Keratinocyte (primary cell): ENCODE data around the gene ANO2. TPM values are rescaled to one million over a fixed set of nuclear protein-coding genes. Genes with fewer than 3 reads are reported as not detected.

Source experiments
- DNase-seq: peaks from one replicate; pipeline ENCODE4 v3.0.0-alpha.2; 2011; ENCODE audit warnings: low read depth, missing footprints, low spot score
- FAIRE-seq: peaks from 2 replicates; lab custom pipeline; 2011; peaks lifted over from hg19 to GRCh38; lab: Jason Lieb, UNC
- H2AFZ ChIP-seq: 2 replicates; pipeline ENCODE4 v1.6.0; 2012; ENCODE audit warnings: low read length, control low read depth, inconsistent platforms; ENCODE audit not compliant: control insufficient read depth
- H3K27ac ChIP-seq: 2 replicates; pipeline ENCODE4 v1.5.1; 2011; ENCODE audit warnings: low read length; ENCODE audit not compliant: control insufficient read depth, insufficient read depth
- H3K27me3 ChIP-seq: 3 replicates; pipeline ENCODE4 v1.6.0; 2011; ENCODE audit warnings: low read length; ENCODE audit not compliant: control insufficient read depth, insufficient read depth; ENCODE audit errors: extremely low read depth
- H3K36me3 ChIP-seq, 2 experiments: 2 replicates in 1 of 2; 3 replicates in 1 of 2; pipeline ENCODE4 v1.5.1; 2011; ENCODE audit warnings: low read length in 2 of 2, mild to moderate bottlenecking in 1 of 2; ENCODE audit not compliant: control insufficient read depth in 2 of 2, insufficient read depth in 2 of 2; ENCODE audit errors: extremely low read depth in 1 of 2
- H3K4me1 ChIP-seq: 3 replicates; pipeline ENCODE4 v1.5.1; 2011; ENCODE audit warnings: low read length; ENCODE audit not compliant: control insufficient read depth, insufficient read depth; ENCODE audit errors: extremely low read depth
- H3K4me2 ChIP-seq: 3 replicates; pipeline ENCODE4 v1.6.0; 2011; ENCODE audit warnings: low read depth, low read length; ENCODE audit not compliant: control insufficient read depth, insufficient read depth; ENCODE audit errors: extremely low read depth
- H3K4me3 ChIP-seq, 3 experiments: fragments of 200-600 bp in 1 of 3; sonication (generic) in 1 of 3; 2 replicates in 2 of 3; 3 replicates in 1 of 3; pipeline ENCODE4 v1.5.1; 2011 to 2016; ENCODE audit warnings: low read length in 3 of 3, mild to moderate bottlenecking in 3 of 3, control low read depth in 2 of 3, inconsistent platforms in 1 of 3, low read depth in 1 of 3, mixed read lengths in 1 of 3, mixed run types in 1 of 3, moderate library complexity in 1 of 3; ENCODE audit not compliant: control insufficient read depth in 2 of 3, insufficient read depth in 2 of 3; ENCODE audit errors: extremely low read depth in 1 of 3
- H3K79me2 ChIP-seq: 2 replicates; pipeline ENCODE4 v1.6.0; 2012; ENCODE audit warnings: low read length; ENCODE audit not compliant: control insufficient read depth, insufficient read depth
- H3K9ac ChIP-seq: 3 replicates; pipeline ENCODE4 v1.6.0; 2011; ENCODE audit warnings: low read length; ENCODE audit not compliant: control insufficient read depth, insufficient read depth; ENCODE audit errors: extremely low read depth
- H3K9me1 ChIP-seq: 3 replicates; pipeline ENCODE4 v1.6.0; 2011; ENCODE audit warnings: low read length; ENCODE audit not compliant: control insufficient read depth, insufficient read depth; ENCODE audit errors: extremely low read depth
- H3K9me3 ChIP-seq: 2 replicates; pipeline ENCODE4 v1.5.1; 2012; ENCODE audit warnings: low read depth, low read length; ENCODE audit not compliant: control insufficient read depth
- H4K20me1 ChIP-seq: 3 replicates; pipeline ENCODE4 v1.6.0; 2011; ENCODE audit warnings: low read length; ENCODE audit not compliant: control insufficient read depth, insufficient read depth; ENCODE audit errors: extremely low read depth
- CTCF ChIP-seq, 3 experiments: IDR thresholded peaks in 1 of 3; conservative IDR thresholded peaks in 1 of 3; optimal IDR thresholded peaks in 1 of 3; 2 replicates in 2 of 3; 3 replicates in 1 of 3; pipeline versions ENCODE3 to v1.5.1; 2011; ENCODE audit warnings: low read length in 3 of 3, mild to moderate bottlenecking in 3 of 3, moderate library complexity in 2 of 3, control low read depth in 1 of 3, inconsistent platforms in 1 of 3; ENCODE audit not compliant: insufficient read depth in 2 of 3; ENCODE audit errors: extremely low read depth in 1 of 3
- EZH2 ChIP-seq: IDR thresholded peaks from one replicate; pipeline ENCODE4 v1.6.1; 2012; ENCODE audit warnings: inconsistent platforms, mild to moderate bottlenecking, low read length, moderate library complexity
- dilution Hi-C: fragments of 300-500 bp; cut with MboI; formaldehyde crosslinking; loops from one replicate; pipeline ENCODE4 v1.7.0; 2020; ENCODE audit warnings: low sequenced_read_pairs; ENCODE audit not compliant: extremely low pct_ligation_motif_present
- polyA plus RNA-seq, 5 experiments: library from polyadenylated mRNA; depleted of rRNA in 3 of 5; stranded (reverse) in 3 of 5; stranded (forward) in 1 of 5; unstranded in 1 of 5; fragments of >200 nt; gene quantifications; 1 replicate in 1 of 5; 2 replicates in 3 of 5; 3 replicates in 1 of 5; pipeline versions ENCODE4 v1.2.1 to v1.2.3, GENCODE V29; 2011 to 2012; ENCODE audit warnings: missing spikeins in 2 of 5, low read depth in 1 of 5, low replicate concordance in 1 of 5

The ANO2 gene
- polyA plus RNA-seq, 1 donor (not counting 4 experiments of a cell fraction or from before 2014, with no cell fraction given) = 0.14 TPM

- Histone ChIP-seq H3K4me1 (no peaks in the 10 kb centered on the region), H3K9me3 (no peaks in the 10 kb centered on the region), H3K27ac (no peak overlapping the region), H3K27me3 (no peaks in the 10 kb centered on the region), H2AFZ (no peak overlapping the region), H3K4me3 (no peak overlapping the region), H3K79me2 (no peaks in the 10 kb centered on the region), H3K36me3 (no peaks in the 10 kb centered on the region), H4K20me1 (no peaks in the 10 kb centered on the region), H3K4me2 (no peak overlapping the region), H3K9ac (no peak overlapping the region), H3K9me1 (no peaks in the 10 kb centered on the region)
- FAIRE-seq = no peak
- no peak for TF ChIP-seq EZH2
- TF ChIP-seq CTCF (optimal IDR thresholded peaks at IDR 0.05 in 1 of 3, IDR thresholded peaks at IDR 0.05 in 1 of 3, conservative IDR thresholded peaks at IDR 0.05 in 1 of 3; ENCODE audit: extremely low read depth in 1 of 3, insufficient read depth in 2 of 3, low read length in 3 of 3) = no peak
- dilution Hi-C loops = no loop called here
- no peak for DNase-seq
Measured at GRCh38 chr12:5561846-5562245, 383.2 kb downstream of the ANO2 start.

DNA sequence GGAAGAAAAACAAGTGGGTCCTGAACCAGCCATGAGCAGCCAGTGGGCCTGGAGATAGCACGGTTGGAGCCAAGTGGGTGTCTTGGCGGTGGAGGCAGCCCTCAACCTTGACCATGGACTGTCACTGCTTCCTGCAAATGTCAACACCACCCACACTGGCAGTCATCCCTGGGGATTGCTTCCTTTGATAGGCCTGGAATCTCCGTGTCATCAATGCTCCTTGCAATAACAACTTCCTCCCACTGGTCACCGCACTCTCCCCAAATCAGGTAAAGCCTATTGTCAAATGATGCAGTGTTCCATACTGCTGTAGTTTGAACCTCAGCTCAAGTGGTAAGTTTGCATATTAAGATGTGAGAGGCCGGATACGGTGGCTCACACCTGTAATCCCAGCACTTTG is 384.0 kb downstream of the ANO2 start:
- FAIRE-seq = no peak
- Histone ChIP-seq H3K79me2 (no peaks in the 10 kb centered on the region), H3K4me1 (no peaks in the 10 kb centered on the region), H2AFZ (no peak overlapping the region), H3K27ac (no peak overlapping the region), H4K20me1 (no peaks in the 10 kb centered on the region), H3K4me3 (no peak overlapping the region), H3K9me1 (no peaks in the 10 kb centered on the region), H3K27me3 (no peaks in the 10 kb centered on the region), H3K9me3 (no peaks in the 10 kb centered on the region), H3K4me2 (no peak overlapping the region), H3K9ac (no peak overlapping the region), H3K36me3 (no peaks in the 10 kb centered on the region)
- no peak for TF ChIP-seq CTCF (optimal IDR thresholded peaks at IDR 0.05 in 1 of 3, IDR thresholded peaks at IDR 0.05 in 1 of 3, conservative IDR thresholded peaks at IDR 0.05 in 1 of 3; ENCODE audit: extremely low read depth in 1 of 3, insufficient read depth in 2 of 3, low read length in 3 of 3)
- TF ChIP-seq EZH2 = no peak
- DNase-seq = no peak
- dilution Hi-C loops = no loop called here
